GM19023 (cell line): ENCODE measurements around the gene XIRP1.

Experiments used
- ATAC-seq: cut with Tn5 transposase; IDR thresholded peaks from one replicate; pipeline ENCODE4 v1.9.1; 2021; ENCODE audit warnings: mild to moderate bottlenecking, moderate library complexity; ENCODE audit not compliant: unreplicated experiment

Gene XIRP1

DNA sequence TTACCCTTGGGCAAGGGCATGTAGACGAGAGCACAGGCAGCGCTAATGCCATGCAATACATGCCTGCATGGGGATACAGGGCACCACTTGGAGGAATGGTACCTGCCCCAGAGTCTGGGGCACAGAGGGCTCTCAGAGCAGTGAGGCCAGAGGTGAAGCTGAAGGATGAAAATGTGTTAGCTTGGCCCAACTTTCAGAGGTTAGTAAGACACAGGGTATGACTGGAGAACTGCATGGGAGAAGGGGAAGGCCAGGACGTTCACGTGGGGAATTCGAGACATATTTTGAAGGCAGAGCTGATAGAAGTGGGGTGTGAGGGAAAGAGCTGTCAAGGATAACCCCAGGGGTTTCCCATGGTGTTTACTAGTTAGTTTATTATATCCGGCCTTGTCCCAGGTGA is 58.6 kb downstream of the XIRP1 start:
- ATAC-seq = no peak
